IMR-90 (cell line): ENCODE measurements around the gene MCUB. TPM values are rescaled to one million over a fixed set of nuclear protein-coding genes. Genes with fewer than 3 reads are reported as not detected.

Experiments used
- ATAC-seq: fragments of 200-7000 bp; cut with Tn5 transposase; 2 replicates; pipeline ENCODE4 v1.9.1; 2020; ENCODE audit warnings: low read depth, mild to moderate bottlenecking, moderate library complexity
- BruUV-seq: library from RNA; stranded (reverse); fragments of 400-500 nt; replicated peaks from 2 replicates; lab custom pipeline; 2021; lab: Mats Ljungman, UMichigan
- CTCF ChIA-PET: fragments of 300-600 bp; formaldehyde crosslinking; extraction: SDS; loops from one replicate; lab custom pipeline; 2021; ENCODE audit warnings: antibody characterized with exemption; lab: Yijun Ruan, JAX
- POLR2A ChIA-PET: fragments of 300-600 bp; sonication (Branson Sonifier 250); formaldehyde crosslinking; loops from one replicate; lab custom pipeline; 2022; ENCODE audit warnings: antibody characterized with exemption; ENCODE audit not compliant: unreplicated experiment; lab: Charles Lee
- DNase-seq: peaks from one replicate; pipeline ENCODE4 v3.0.0; 2013
- H2AFZ ChIP-seq: replicated peaks from 2 replicates; pipeline ENCODE3; 2013; ENCODE audit warnings: low read length, mild to moderate bottlenecking; ENCODE audit not compliant: poor library complexity
- H2AK5ac ChIP-seq: 2 replicates; pipeline ENCODE4 v1.6.1; 2013; ENCODE audit warnings: low read depth, low read length, inconsistent platforms
- H2AK9ac ChIP-seq: replicated peaks from 2 replicates; pipeline ENCODE3; 2013; ENCODE audit warnings: mild to moderate bottlenecking, low read depth, low read length, moderate library complexity; ENCODE audit not compliant: poor library complexity
- H2BK120ac ChIP-seq: 2 replicates; pipeline ENCODE4 v1.6.1; 2013; ENCODE audit warnings: low read depth, low read length, inconsistent platforms
- H2BK15ac ChIP-seq: 3 replicates; pipeline ENCODE4 v1.6.1; 2013; ENCODE audit warnings: low read depth, low read length, inconsistent platforms
- H2BK20ac ChIP-seq: 2 replicates; pipeline ENCODE4 v1.6.1; 2013; ENCODE audit warnings: low read depth, mild to moderate bottlenecking, inconsistent platforms, low read length, moderate library complexity
- H2BK5ac ChIP-seq: 2 replicates; pipeline ENCODE4 v1.6.1; 2013; ENCODE audit warnings: mild to moderate bottlenecking, low read depth, low read length, inconsistent platforms; ENCODE audit not compliant: poor library complexity, severe bottlenecking
- H3K14ac ChIP-seq: replicated peaks from 2 replicates; pipeline ENCODE4 v1.6.1; 2013; ENCODE audit warnings: low read depth, low read length, inconsistent platforms
- H3K18ac ChIP-seq: 2 replicates; pipeline ENCODE4 v1.6.1; 2013; ENCODE audit warnings: low read depth, low read length, control low read depth
- H3K23ac ChIP-seq: 2 replicates; pipeline ENCODE4 v1.6.1; 2013; ENCODE audit warnings: low read depth, low read length, inconsistent platforms
- H3K27ac ChIP-seq: 2 replicates; pipeline ENCODE4 v1.5.1; 2013; ENCODE audit warnings: mild to moderate bottlenecking, control low read depth, low read length; ENCODE audit not compliant: insufficient read depth
- H3K27me3 ChIP-seq: 2 replicates; pipeline ENCODE4 v1.6.1; 2013; ENCODE audit warnings: low read length; ENCODE audit not compliant: control insufficient read depth, insufficient read depth
- H3K36me3 ChIP-seq: 2 replicates; pipeline ENCODE4 v1.6.1; 2013; ENCODE audit warnings: low read length, mixed read lengths; ENCODE audit not compliant: control insufficient read depth, insufficient read depth
- H3K4ac ChIP-seq: 2 replicates; pipeline ENCODE4 v1.6.1; 2013; ENCODE audit warnings: low read depth, low read length, inconsistent platforms
- H3K4me1 ChIP-seq: 2 replicates; pipeline ENCODE4 v1.6.1; 2013; ENCODE audit warnings: low read length, mixed read lengths; ENCODE audit not compliant: control insufficient read depth, insufficient read depth
- H3K4me2 ChIP-seq: 2 replicates; pipeline ENCODE4 v1.6.1; 2013; ENCODE audit warnings: low read depth, mild to moderate bottlenecking, control low read depth, low read length, moderate library complexity
- H3K4me3 ChIP-seq: 2 replicates; pipeline ENCODE4 v1.5.1; 2013; ENCODE audit warnings: low read depth, mild to moderate bottlenecking, control low read depth, low read length, moderate library complexity; ENCODE audit not compliant: insufficient read depth
- H3K56ac ChIP-seq: 2 replicates; pipeline ENCODE4 v1.6.1; 2013; ENCODE audit warnings: low read length, inconsistent platforms; ENCODE audit not compliant: insufficient read depth; ENCODE audit errors: extremely low read depth
- H3K79me1 ChIP-seq, 2 experiments: 2 replicates each; pipeline ENCODE4 v1.6.1; 2013; ENCODE audit warnings: low read length in 2 of 2, inconsistent platforms in 1 of 2, low read depth in 1 of 2
- H3K9ac ChIP-seq: 2 replicates; pipeline ENCODE4 v1.6.1; 2013; ENCODE audit warnings: low read depth, low read length, control low read depth
- H3K9me1 ChIP-seq: 2 replicates; pipeline ENCODE4 v1.6.1; 2013; ENCODE audit warnings: low read length, inconsistent platforms; ENCODE audit not compliant: insufficient read depth
- H3K9me3 ChIP-seq: 2 replicates; pipeline ENCODE4 v1.6.1; 2013; ENCODE audit warnings: low read length; ENCODE audit not compliant: control insufficient read depth, insufficient read depth
- H4K20me1 ChIP-seq: 2 replicates; pipeline ENCODE4 v1.6.1; 2013; ENCODE audit warnings: low read length, inconsistent platforms; ENCODE audit not compliant: insufficient read depth
- H4K5ac ChIP-seq: 2 replicates; pipeline ENCODE4 v1.6.1; 2013; ENCODE audit warnings: mild to moderate bottlenecking, low read depth, low read length, control low read depth
- H4K8ac ChIP-seq, 2 experiments: 2 replicates each; pipeline ENCODE4 v1.6.1; 2013; ENCODE audit warnings: low read depth in 2 of 2, low read length in 2 of 2, control low read depth in 1 of 2, inconsistent platforms in 1 of 2
- H4K91ac ChIP-seq: 2 replicates; pipeline ENCODE4 v1.6.1; 2013; ENCODE audit warnings: low read depth, low read length, inconsistent platforms; ENCODE audit not compliant: insufficient read depth
- BHLHE40 ChIP-seq: fragments of 150-350 bp; IDR thresholded peaks from 2 replicates; pipeline ENCODE4 v1.6.1; 2016; ENCODE audit warnings: mild to moderate bottlenecking, low read depth, low read length
- CTCF ChIP-seq: conservative IDR thresholded peaks from 2 replicates; pipeline ENCODE4 v1.5.1; 2012; ENCODE audit warnings: mild to moderate bottlenecking, low read depth, low read length, improper control_type of control experiment
- RAD21 ChIP-seq: IDR thresholded peaks from 2 replicates; pipeline ENCODE4 v1.6.1; 2012; ENCODE audit warnings: low read length, improper control_type of control experiment
- WGBS, 2 experiments: methylation state at CpG; one replicate each; pipeline versions ENCODE4 v1.1.5 to v1.1.7; 2013; ENCODE audit warnings: missing lambda C conversion rate in 2 of 2; ENCODE audit not compliant: insufficient read length in 1 of 2; ENCODE audit errors: extremely low coverage in 2 of 2; 5-methylcytosine and 5-hydroxymethylcytosine counted together
- dilution Hi-C: fragments of 300-500 bp; cut with HindIII; formaldehyde crosslinking; loops from one replicate; pipeline ENCODE4 v1.14.3; 2018; ENCODE audit warnings: low sequenced_read_pairs; ENCODE audit not compliant: unreplicated experiment
- in situ Hi-C: fragments of 300-500 bp; cut with MboI; formaldehyde crosslinking; loops from 3 replicates; pipeline ENCODE4 v1.14.3; 2019; ENCODE audit warnings: low sequenced_read_pairs, inconsistent platforms, mixed read lengths
- intact Hi-C: fragments of 100-400 bp; cut with micrococcal nuclease; formaldehyde crosslinking; loops from 2 replicates; pipeline ENCODE4 v1.10.0; 2022
- polyA plus RNA-seq, 3 experiments: library from polyadenylated mRNA; depleted of rRNA; stranded (reverse); fragments of >200 nt; gene quantifications; 2 replicates each; pipeline ENCODE4 v1.2.3, GENCODE V29; 2012; ENCODE audit warnings: low replicate concordance in 1 of 3
- total RNA-seq: library from RNA; depleted of rRNA; stranded (reverse); fragments of >200 nt; gene quantifications from 2 replicates; pipeline ENCODE4 v1.2.3, GENCODE V29; 2012

MCUB gene
- total and polyA plus RNA-seq, 2 of the 4 experiments (the other 2 are of a cell fraction): 18.5 to 20.4 TPM

- H2BK120ac ChIP-seq: no peak overlapping the region
- no CpG with 5 or more reads among the region's 6 CpGs for WGBS, 2 experiments
These were observed 98.9 kb downstream of the MCUB start for GRCh38 chr4:109658871-109659410.

More at GRCh38 chr4:109658871-109659410, 98.9 kb downstream of the MCUB start:
- H3K36me3 ChIP-seq: 0 out of 2 replicates have a peak, but pooled peaks cover 1% of the 10 kb centered on the region
- no peak overlapping the region for H3K4me3 ChIP-seq
- H3K9me1 ChIP-seq: no peaks in the 10 kb centered on the region
- H2BK20ac ChIP-seq: no peak overlapping the region
- DNase-seq (peak; percentile 6), ATAC-seq (no peak)
- H3K4me2 ChIP-seq: no peak overlapping the region
- H3K14ac ChIP-seq: no peak overlapping the region
- H4K5ac ChIP-seq: no peak overlapping the region
- no peak overlapping the region for H2AK5ac ChIP-seq
- intact Hi-C loops (loop anchor here (5.0 kb wide), 1 partner anchor 237 kb away; no protein-coding TSS in a partner anchor), in situ Hi-C loops (no loop called here), dilution Hi-C loops (no loop called here)
- CTCF ChIA-PET: interaction anchor here (0.7 to 1.6 kb wide), 2 partner anchors 14 to 309 kb away, joined by 3 to 4 read pairs; no protein-coding TSS in a partner anchor
- no peak overlapping the region for H3K23ac ChIP-seq
- no peak overlapping the region for H2BK15ac ChIP-seq
- no peak overlapping the region for H2BK5ac ChIP-seq
- no peak overlapping the region for H4K8ac ChIP-seq
- no peaks in the 10 kb centered on the region for H3K9me3 ChIP-seq
- no peak overlapping the region for H2AFZ ChIP-seq
- H3K27ac ChIP-seq: no peak overlapping the region
- H3K79me1 ChIP-seq: no peaks in the 10 kb centered on the region; a peak in 1 of 4 replicates
- no peaks in the 10 kb centered on the region for H4K20me1 ChIP-seq
- no peak overlapping the region for H4K91ac ChIP-seq
- POLR2A ChIA-PET: no interaction called here
- H3K4ac ChIP-seq: no peak overlapping the region
- H3K56ac ChIP-seq: no peak overlapping the region
- no peaks in the 10 kb centered on the region for H3K4me1 ChIP-seq
- H2AK9ac ChIP-seq: no peak overlapping the region
- no peak overlapping the region for H3K9ac ChIP-seq
- no peaks in the 10 kb centered on the region for H3K27me3 ChIP-seq
- no peak overlapping the region for H3K18ac ChIP-seq
- peak; percentile 24; the same call in 1 of the 2 replicates for TF ChIP-seq CTCF
- no peak for TF ChIP-seq BHLHE40
- TF ChIP-seq RAD21: peak; percentile 25
- no TSS peak for BruUV-seq
